Measurements from ENCODE around the gene EHMT1.

The EHMT1 gene

GRCh38 chr9:137604345-137605086 lies 14.3 kb upstream of the EHMT1 start:
- peak overlapping the region; percentile 61 for H3K27ac ChIP-seq
- TF ChIP-seq CTCF (conservative IDR thresholded peaks at IDR 0.05), result no peak

- TF ChIP-seq CTCF (conservative IDR thresholded peaks at IDR 0.05), result no peak
Observed at GRCh38 chr9:137605121-137606004, 13.4 kb upstream of the EHMT1 start, which contains the start of gene ARRDC1. ARRDC1 (plus strand) TSS chr9:137605686; CDS start chr9:137605718, 32 bp downstream.

GRCh38 chr9:137606005-137606621 lies 12.7 kb upstream of the EHMT1 start:
- TF ChIP-seq CTCF (conservative IDR thresholded peaks at IDR 0.05), result no peak
- peak overlapping the region; percentile 95 for H3K27ac ChIP-seq

More at GRCh38 chr9:137605121-137606004, 13.4 kb upstream of the EHMT1 start, which contains the start of gene ARRDC1:
- peak within 1 kb of the TSS; percentile 95 for H3K27ac ChIP-seq

GRCh38 chr9:137606734-137607138 lies 12.1 kb upstream of the EHMT1 start:
- no peak for TF ChIP-seq CTCF (conservative IDR thresholded peaks at IDR 0.05)
- H3K27ac ChIP-seq, result peak overlapping the region; percentile 95

- TF ChIP-seq CTCF (conservative IDR thresholded peaks at IDR 0.05), result no peak
- peak overlapping the region; percentile 95 for H3K27ac ChIP-seq
Observed at GRCh38 chr9:137607141-137607857, 11.5 kb upstream of the EHMT1 start.

GRCh38 chr9:137610944-137611343 lies 7.9 kb upstream of the EHMT1 start:
- H3K27ac ChIP-seq, result peak overlapping the region; percentile 98
- TF ChIP-seq CTCF (conservative IDR thresholded peaks at IDR 0.05), result no peak
